Suprapubic skin (tissue), 3 donors: ENCODE data around the gene KCNC2.

ENCODE experiments used
- CTCF ChIP-seq, 2 donors: fragments of 200-600 bp in 1 of 2; fragments of 450-650 bp in 1 of 2; sonication (generic) in 1 of 2; IDR thresholded peaks; one replicate each; pipeline ENCODE4 v1.5.1; 2016 to 2019; ENCODE audit warnings: antibody characterized with exemption in 2 of 2, mild to moderate bottlenecking in 1 of 2, moderate library complexity in 1 of 2
- EP300 ChIP-seq: sonication (generic); formaldehyde crosslinking; IDR thresholded peaks from one replicate; pipeline ENCODE4 v1.6.1; 2017; ENCODE audit warnings: antibody characterized with exemption

- TF ChIP-seq EP300 (no peak), CTCF (IDR thresholded peaks at IDR 0.05) (no peak)
Observed at GRCh38 chr12:75065482-75065881, 144.2 kb downstream of the KCNC2 start.
